GM21717 (cell line): Measurements from ENCODE around the gene GHDC.
A peak's percentile ranks its signal among the peaks of the same experiment; 100 is the strongest.

Source experiments
- ATAC-seq: cut with Tn5 transposase; IDR thresholded peaks from one replicate; pipeline ENCODE4 v1.9.1; 2021; ENCODE audit warnings: mild to moderate bottlenecking, moderate library complexity; ENCODE audit not compliant: unreplicated experiment

GHDC gene

DNA sequence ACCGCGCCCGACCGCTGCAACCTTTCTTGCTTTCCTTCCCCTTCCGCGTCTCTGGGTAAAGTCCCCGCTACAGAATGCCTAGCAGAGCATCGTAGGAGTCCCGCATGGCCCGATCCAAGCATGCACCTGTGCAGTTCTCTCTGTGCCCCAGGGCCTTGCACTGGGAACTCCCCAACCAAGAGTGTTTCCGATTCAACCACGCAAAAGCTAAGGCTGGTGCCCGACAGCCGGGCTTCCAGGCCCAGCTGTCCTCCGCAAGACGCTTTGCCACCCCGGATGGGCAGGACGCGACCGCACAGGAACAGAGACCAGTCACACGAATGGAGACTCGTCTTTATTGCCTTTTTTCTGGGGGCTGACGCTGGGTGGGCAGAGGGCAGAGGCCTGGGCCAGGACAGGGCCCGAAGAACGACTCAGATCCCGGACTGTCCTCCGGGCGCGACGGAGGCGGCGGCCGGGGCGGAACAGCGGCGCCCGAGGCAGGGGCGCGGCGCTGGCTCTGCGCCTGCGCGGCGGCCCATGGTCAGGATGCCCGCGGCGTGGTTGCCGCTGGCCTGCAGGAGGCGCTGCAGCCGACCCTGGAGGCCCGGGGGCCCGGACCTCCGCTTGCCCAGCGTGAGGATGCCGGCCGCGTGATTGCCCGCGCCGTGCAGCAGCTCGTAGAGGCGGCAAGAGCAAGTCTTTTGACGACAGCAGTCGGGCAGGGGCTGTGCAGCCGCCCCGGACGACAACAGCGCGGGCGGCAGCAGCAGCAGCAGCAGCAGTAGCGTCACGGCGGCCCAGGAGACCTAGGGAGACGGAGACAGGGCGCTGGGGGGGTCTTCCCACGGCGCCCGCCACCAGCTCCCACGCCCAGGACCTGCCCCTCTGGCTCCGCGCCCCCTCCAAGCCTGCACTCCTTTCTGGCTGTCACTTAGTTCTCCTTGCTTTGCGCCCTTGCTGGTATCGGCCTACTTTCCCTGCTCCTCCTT, 10.3 kb downstream of the GHDC start:
- ATAC-seq, result peak; percentile 44

GRCh38 chr17:42182927-42183734, 11.2 kb downstream of the GHDC start:
- ATAC-seq, result no peak

DNA sequence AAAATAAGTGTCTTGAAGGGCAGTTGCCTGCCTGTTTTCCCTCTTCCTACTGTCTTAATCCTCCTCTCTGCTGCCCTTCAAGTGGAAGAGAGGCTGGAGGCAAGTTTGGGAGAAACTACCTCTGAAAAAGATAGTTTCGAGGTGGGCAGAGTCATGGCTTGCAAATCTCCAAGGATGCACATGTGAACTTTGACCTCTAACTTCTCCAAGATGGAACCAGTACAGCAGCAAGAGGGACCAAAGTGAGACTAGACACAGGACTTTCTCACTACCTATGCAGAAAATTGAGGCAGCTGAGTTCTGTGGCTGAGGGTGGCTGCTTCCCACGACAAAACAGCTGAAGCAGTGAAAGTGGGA, 12.5 kb downstream of the GHDC start:
- ATAC-seq, result no peak

DNA sequence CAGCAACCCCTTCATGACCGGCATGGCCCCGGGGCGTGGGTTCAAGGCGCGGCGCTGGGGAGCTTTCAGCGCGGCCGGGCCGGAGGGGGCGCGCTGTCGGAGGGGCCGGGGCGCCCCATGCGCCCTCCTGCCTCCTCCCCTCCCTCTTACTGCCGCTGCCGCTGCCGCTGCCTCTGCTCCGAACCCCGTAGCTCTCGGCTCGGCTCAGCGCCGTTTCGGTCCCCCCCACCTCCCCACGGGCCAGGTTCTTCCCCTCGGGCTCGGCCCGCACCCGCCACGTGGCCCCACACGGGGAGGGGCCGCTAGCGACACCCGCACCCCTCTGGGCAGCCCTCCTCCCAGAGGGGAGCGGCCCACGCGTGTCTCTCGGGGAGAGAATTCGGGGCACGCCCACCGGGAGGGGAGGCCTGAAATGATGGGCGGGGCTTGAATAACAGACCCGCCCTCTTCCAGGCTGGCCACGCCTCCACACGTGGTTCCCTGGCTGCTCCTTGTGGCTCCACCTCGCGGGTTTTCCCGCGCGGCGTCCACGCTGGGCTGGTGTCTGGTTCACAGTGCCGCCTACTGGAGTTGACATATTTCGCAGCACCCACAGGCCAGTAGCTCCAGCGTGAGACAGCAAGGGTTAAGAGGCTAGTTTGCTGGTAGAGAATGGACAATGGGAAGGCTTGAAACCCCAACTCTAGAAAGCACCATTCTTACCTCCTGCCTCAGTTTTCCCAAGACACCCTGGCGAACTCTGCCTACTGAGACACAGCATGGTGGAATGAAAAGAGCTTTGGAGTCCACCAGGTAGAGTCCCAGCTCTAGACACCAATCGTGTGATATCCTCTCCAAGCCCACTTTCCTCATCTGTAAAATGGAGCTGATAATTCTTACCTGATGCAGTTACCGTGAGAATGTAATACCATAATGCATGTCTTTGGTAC, 13.1 kb downstream of the GHDC start, which contains the start of gene KCNH4:
Gene KCNH4 (minus strand): TSS at position 221 of the 929 bp plus-strand sequence. CDS start 197 bp downstream, at position 24.
- no peak for ATAC-seq

DNA sequence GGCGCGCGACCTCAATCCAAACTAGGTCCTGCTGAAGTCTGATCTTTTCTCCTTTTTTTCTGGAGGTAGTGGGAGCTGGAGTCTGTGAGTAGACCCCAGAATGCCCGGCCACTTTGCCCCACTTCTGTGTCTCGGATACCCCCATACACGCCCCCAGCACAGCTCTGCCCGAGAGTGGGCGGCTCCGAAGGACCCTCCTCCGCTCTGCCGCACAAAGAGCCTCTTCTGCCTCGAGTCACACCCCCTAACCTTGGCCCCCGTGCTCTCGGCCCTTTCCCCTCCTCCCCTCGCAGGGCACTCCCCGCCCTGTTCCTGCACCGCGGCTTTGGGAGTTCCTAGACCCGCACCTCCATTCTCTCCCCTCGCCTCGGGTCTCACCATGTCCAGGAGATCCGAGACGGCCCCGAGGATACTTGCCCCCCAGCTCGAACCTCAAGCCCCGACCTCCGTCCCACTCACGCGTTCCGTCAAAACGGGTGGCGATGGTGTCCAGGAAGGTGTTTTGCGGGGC, 13.8 kb downstream of the GHDC start:
- no peak for ATAC-seq

DNA sequence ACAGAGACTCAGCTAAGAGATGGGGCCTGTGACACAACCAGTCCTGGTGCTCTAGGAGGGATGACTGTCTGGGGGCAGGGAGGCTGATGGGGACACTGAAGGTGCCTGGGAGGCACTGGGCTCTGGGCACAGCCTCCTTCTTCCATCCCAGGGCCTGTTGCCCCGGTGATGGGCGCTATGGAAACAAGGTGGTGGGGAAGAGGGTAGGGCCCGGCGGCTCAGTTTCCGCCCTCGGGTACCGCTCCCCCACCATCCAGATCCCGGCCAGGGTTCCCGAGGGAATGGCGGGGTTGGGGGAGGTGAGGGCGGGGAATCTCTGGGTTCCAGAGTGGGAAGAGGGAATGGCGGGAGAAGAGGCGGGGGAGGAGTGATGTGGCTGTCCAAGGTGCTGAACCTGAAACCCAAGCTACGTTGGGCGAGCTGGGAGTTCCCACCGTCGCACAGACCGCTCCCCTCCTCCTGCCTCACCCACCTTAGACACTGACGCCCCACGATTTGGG, 14.3 kb downstream of the GHDC start:
- ATAC-seq, result no peak

DNA sequence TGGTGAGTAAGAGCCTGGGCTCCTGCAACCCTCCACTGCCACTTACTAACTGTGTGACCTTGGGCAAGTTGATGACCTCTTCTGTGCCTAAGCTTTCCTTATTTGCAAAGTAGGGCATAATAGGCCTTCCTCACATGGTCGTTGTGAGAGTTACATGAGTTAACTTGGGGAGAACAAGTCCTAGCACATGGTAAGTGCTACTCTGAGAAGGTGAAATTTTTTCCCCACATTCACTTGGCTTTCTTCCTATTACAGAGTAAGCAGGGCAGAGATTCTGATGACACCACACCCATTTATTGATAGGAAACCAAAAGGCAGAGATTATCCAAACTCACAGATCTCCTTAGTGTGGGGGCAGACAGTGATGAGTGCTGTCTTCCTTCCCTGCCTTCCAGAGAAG, 15.0 kb downstream of the GHDC start:
- no peak for ATAC-seq

DNA sequence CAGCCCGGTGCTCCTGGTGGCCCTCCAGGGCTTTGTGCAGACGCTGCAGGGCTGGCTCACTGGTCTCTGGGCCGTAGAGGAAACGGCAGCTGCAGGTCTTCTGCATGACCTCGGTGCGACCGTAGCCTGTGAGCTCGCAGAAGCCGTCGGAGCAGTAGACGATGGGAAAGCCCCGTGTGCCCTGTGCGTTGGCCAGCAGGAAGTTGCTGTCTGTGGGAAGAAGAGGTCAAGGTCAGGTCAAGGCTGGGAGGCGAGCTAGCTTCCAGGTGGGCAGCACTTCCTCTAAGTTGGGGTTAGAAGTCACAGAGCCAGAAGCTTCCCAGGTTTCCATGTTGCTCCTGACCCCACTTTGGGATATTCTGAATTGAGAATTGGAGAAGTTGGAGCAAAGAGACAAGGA, 15.5 kb downstream of the GHDC start:
- no peak for ATAC-seq

DNA sequence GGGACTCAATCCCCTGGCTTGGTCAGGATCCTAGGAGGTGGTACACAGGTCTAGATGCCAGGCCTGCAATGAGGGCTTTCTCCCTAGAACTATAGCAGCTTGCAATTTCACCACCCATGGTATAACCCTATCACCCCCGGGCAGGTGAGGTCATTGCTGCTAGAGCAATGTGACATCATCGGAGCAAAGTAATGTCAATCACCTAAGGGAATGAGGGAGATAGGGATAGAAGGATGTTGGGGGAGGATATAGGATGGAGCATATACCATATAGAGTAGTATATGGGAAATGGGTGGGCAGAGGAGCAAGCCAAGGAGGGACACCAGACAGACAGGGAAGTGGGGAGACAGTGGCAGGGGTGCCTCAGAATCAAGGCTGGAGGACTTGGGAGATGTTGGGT, 16.6 kb downstream of the GHDC start:
- no peak for ATAC-seq

DNA sequence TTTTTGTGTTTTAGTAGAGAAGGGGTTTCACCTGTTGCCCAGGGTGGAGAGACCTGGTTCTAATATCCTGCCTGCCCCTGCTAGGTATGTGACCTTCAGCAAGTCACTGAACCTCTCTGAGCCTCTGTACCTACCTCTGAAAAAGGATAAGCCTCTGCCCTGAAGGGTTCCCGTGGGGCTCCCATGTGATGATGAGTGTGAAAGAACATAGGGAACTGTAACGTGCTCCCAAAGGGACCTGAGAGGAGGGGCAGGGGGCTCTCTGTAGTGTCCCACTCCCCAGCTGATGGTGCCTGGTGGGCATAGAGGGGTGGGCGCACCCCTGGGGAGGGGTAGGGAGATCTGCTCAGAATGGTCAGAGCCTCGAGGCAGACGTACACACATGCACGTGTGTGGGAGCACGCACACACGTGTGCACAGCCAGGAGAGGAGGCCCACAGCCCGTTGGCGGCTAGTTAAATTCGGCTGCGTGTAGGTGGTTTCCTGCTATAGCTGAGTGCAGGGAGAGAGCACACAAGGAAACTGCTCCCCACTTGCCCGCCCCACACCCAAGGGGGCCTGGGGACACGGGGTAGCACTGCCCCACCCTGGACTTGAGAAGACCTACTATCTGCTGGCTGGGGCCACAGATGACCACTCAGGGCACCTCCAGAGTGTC, 20.0 kb downstream of the GHDC start:
- no peak for ATAC-seq

DNA sequence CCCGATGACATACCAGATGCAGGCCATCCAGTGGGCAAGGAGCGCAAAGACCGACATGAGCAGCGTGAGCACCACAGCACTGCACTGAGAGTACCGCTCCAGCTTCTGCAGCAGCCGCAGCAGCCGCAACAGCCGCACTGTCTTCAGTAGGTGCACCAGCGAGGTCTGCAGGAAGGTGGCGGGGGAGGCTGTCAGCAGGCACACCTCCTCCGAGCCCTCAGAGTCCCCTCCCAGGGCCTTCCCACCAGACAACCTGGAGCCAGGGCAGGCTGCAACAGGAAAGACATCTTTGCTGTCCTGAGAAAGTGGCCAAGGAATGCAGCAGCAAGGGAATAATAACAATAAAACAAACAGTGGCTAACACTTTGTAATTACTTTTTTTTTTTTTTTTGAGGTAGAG, 22.5 kb downstream of the GHDC start:
- ATAC-seq, result no peak

- no peak for ATAC-seq
Measured at GRCh38 chr17:42169351-42169750, 24.9 kb downstream of the GHDC start.

DNA sequence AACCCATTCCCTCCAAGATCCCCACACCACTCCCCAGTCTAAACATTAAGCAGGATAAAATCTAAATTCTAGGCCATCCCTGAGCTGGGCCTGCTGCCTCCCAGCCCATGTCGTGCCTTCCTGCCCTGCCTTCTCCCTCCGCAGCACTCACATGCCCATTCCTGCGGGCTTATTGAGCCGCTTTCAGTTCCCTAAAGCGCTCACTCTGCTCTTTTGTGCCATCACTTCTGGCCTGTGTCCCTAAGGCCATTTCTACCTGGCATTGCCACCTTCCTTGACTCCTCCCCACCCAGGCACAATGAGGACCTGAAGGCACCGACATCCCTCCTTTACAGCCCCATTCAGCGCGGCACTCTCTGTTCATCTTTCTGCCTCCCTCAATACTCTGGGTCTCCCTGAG, 26.5 kb downstream of the GHDC start:
- no peak for ATAC-seq

GRCh38 chr17:42166196-42166763, 28.0 kb downstream of the GHDC start:
- ATAC-seq, result no peak

GRCh38 chr17:42165751-42166150, 28.5 kb downstream of the GHDC start:
- ATAC-seq, result no peak

DNA sequence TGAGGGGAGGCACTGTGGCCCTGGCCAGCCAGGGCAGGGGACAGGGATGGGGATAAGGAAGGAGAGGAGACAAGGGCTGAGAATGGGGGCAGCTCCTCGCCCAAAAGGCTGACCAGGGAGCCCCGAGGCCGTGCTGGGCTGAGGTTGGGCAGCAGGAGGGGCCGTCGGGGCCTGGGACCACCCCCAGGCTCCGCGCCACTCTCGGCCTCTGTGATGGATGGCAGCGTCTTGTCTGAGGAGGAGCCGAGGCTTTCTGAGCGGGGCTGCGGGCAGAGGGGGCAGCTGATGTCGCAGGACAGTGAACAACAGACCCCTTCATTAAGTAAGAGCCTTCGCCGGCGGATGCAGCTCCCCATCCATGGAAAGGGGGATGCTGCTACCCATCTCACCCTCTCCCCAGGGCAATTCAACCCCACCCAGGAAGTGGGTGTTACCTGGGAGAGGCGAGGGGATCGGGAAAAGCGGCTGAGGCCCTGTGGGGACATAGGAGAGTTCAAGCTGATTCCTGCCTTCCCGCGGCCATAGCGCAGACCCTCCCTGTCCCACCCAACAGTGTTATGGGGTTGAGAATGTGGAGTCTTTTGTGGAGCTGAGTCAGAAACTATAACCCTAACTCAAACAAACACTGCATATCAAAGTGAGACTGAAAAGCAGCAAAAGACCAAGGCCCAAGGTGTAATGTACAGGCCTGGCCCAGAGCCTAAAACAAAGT, 30.4 kb downstream of the GHDC start:
- ATAC-seq, result no peak

- ATAC-seq, result no peak
Measured at GRCh38 chr17:42163113-42163512, 31.2 kb downstream of the GHDC start.

- no peak for ATAC-seq
Measured at GRCh38 chr17:42160531-42160910, 33.8 kb downstream of the GHDC start.
